Right atrium auricular region (tissue), 2 donors: Measurements from ENCODE around the gene OR8H3. TPM values are rescaled to one million over a fixed set of nuclear protein-coding genes. Genes with fewer than 3 reads are reported as not detected.

ENCODE experiments used
- DNase-seq: peaks from one replicate; pipeline ENCODE4 v3.0.0-alpha.2; 2019; ENCODE audit warnings: low spot score
- H3K27ac ChIP-seq, 2 donors: fragments of 200-600 bp; sonication (generic); 1 replicate in 1 of 2; 2 replicates in 1 of 2; pipeline ENCODE4 v1.5.1; 2016 to 2019
- H3K27me3 ChIP-seq, 2 donors: fragments of 200-600 bp; sonication (generic); one replicate each; pipeline versions ENCODE4 v1.5.1 to v1.6.0; 2017 to 2019
- H3K36me3 ChIP-seq: fragments of 200-600 bp; sonication (generic); one replicate; pipeline ENCODE4 v1.5.1; 2016
- H3K4me1 ChIP-seq, 2 donors: fragments of 200-600 bp; sonication (generic); one replicate each; pipeline versions ENCODE4 v1.5.1 to v1.6.0; 2017 to 2019
- H3K4me3 ChIP-seq, 2 donors: fragments of 200-600 bp; sonication (generic); 1 replicate in 1 of 2; 2 replicates in 1 of 2; pipeline ENCODE4 v1.5.1; 2017 to 2019; ENCODE audit warnings: mild to moderate bottlenecking in 1 of 2, moderate library complexity in 1 of 2
- H3K9me3 ChIP-seq, 2 donors: fragments of 200-600 bp; sonication (generic); one replicate each; pipeline ENCODE4 v1.5.1; 2019
- total RNA-seq, 2 donors: library from RNA; depleted of rRNA; stranded (reverse); fragments of >200 nt; gene quantifications; one replicate each; pipeline ENCODE4 v1.1.0, GENCODE V29; 2016
- TF ChIP-seq, protein P1 (sequence below), 2 donors: fragments of 200-600 bp; sonication (generic); IDR thresholded peaks; one replicate each; pipeline ENCODE4 v1.5.1; 2019; ENCODE audit warnings: antibody characterized with exemption in 2 of 2

Gene OR8H3
- total RNA-seq, 2 donors from 2014 or later = not detected

DNA sequence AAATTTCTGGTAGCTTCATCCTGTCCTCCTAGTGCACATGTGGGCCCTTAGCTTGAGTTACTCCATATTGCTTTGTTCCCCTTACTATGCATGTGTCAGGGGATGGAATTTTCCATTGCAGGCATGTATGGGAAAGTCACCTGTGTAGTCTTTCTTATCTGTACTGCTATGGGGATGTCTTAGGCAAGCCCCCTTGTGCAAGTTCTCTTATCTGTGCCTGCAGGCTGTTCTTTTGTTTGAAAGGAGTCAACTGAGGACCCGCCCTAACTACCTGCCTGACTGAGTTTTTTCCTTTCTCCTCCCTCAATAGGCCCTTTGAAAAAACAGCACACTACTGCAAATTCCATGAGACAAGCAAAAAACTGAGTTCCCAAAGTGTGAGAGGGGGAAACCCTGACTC is 29.2 kb downstream of the OR8H3 start:
- no peak for DNase-seq
- TF ChIP-seq, protein P1, sequence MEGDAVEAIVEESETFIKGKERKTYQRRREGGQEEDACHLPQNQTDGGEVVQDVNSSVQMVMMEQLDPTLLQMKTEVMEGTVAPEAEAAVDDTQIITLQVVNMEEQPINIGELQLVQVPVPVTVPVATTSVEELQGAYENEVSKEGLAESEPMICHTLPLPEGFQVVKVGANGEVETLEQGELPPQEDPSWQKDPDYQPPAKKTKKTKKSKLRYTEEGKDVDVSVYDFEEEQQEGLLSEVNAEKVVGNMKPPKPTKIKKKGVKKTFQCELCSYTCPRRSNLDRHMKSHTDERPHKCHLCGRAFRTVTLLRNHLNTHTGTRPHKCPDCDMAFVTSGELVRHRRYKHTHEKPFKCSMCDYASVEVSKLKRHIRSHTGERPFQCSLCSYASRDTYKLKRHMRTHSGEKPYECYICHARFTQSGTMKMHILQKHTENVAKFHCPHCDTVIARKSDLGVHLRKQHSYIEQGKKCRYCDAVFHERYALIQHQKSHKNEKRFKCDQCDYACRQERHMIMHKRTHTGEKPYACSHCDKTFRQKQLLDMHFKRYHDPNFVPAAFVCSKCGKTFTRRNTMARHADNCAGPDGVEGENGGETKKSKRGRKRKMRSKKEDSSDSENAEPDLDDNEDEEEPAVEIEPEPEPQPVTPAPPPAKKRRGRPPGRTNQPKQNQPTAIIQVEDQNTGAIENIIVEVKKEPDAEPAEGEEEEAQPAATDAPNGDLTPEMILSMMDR (IDR thresholded peaks at IDR 0.05) = no peak
- H3K27ac ChIP-seq = no peak overlapping the region
- H3K9me3 ChIP-seq = peaks cover 0 to 12% of the 10 kb centered on the region in 2 donors
- no peak overlapping the region for H3K4me3 ChIP-seq
- no peaks in the 10 kb centered on the region for H3K36me3 ChIP-seq
- no peaks in the 10 kb centered on the region for H3K27me3 ChIP-seq
- no peaks in the 10 kb centered on the region for H3K4me1 ChIP-seq

DNA sequence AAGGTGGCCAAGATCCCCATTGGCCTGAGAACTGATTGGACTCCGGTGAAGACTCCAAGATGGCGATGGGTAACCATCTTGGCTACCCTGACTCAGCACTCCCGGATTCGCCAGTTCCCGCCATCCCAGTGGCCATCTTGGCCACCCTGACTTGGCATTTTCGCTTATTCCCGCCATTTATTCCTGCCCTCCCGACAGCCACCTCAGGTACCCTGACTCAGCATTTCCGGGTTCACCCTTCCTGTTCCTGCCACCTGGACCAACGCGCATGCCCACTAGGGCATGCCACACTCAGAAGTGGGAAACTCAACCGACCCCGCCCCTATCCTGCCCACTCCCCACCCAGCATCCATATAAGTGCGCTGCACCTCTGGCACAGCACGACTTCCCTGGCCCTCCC is 30.2 kb downstream of the OR8H3 start:
- no peaks in the 10 kb centered on the region for H3K4me1 ChIP-seq
- H3K27ac ChIP-seq = no peak overlapping the region
- no peak overlapping the region for H3K4me3 ChIP-seq
- no peak for DNase-seq
- TF ChIP-seq, protein P1 (IDR thresholded peaks at IDR 0.05) = no peak
- H3K36me3 ChIP-seq = no peaks in the 10 kb centered on the region
- H3K27me3 ChIP-seq = no peaks in the 10 kb centered on the region
- peaks cover 0 to 12% of the 10 kb centered on the region in 2 donors for H3K9me3 ChIP-seq

DNA sequence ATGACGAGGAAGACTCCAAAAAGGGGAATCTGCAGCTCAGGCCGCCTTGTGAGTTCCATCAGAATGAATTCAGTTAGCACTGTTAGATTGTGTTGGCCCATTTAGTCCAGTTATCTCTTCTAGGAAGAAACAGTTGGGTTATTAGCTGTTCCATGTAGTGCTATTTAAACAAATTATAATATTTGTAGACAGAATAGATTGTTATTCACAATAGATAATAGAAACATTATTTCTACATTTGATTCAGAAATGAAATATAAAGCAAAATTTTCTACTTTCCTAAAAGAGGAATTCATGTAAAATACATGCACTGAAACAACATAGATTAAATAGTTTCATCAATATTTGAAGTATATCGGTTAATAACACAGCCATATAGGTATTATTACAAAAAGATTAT is 38.0 kb downstream of the OR8H3 start, which contains the start of gene OR8K5:
Gene OR8K5, minus strand, starts transcription at position 101 of the 400 bp plus-strand sequence. Its CDS starts 0 bp downstream, at position 101.
- Histone ChIP-seq H3K4me3 (no peak within 1 kb of the TSS), H3K4me1 (no peaks in the 10 kb centered on the region), H3K9me3 (peaks cover 0 to 6% of the 10 kb centered on the region in 2 donors), H3K36me3 (no peaks in the 10 kb centered on the region), H3K27me3 (no peaks in the 10 kb centered on the region), H3K27ac (no peak within 1 kb of the TSS)
- DNase-seq = no peak
- TF ChIP-seq, protein P1 (IDR thresholded peaks at IDR 0.05) = no peak

DNA sequence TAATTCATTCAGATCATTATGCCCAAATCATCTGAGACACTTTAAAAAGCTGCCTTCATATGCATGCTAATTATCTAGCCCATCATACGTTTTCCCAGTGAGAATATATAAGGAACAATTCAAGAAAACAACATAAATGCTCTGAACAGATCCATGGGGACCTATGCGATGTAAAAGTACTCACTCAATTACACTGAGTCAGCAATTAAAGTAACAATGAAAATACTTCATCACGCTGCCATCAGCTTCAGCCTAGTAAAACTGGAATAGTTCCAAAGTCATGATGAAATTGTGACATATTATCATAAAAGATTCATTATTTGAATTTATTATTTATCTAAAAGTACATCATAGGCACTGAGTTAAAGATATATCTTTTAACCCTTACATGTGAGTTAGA is 41.6 kb downstream of the OR8H3 start:
- Histone ChIP-seq H3K9me3 (no peaks in the 10 kb centered on the region), H3K27me3 (no peaks in the 10 kb centered on the region), H3K4me3 (no peak overlapping the region), H3K4me1 (no peaks in the 10 kb centered on the region), H3K36me3 (no peaks in the 10 kb centered on the region), H3K27ac (no peak overlapping the region)
- TF ChIP-seq, protein P1 (IDR thresholded peaks at IDR 0.05) = no peak
- DNase-seq = no peak

DNA sequence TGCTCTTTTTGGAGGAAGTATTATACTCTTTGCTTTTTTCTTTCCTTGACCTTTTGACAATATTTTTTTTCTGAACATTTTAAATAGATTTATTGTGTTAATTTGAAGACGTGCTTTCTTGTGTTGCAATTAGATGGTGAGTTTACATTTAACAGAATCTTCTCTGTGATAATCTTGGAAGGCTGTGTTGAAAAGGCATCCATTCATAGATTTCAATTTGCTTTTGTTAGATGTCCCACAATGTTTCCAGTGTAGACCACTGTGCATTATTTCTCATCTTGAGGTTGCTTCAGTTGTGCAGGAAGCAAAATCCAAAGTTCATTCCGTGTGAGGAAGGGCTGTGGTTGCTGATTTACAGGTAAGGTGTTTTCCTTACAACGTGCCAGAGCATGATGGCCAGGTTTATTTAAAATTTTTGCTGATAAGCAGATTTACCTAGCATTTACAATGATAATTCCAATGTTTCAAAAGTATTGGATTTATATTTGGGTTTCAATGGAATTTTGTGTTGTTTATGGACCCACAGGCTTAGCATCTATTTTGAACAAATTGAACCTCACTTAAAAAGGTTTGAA is 50.2 kb downstream of the OR8H3 start:
- TF ChIP-seq, protein P1 (IDR thresholded peaks at IDR 0.05) = no peak
- Histone ChIP-seq H3K4me3 (no peak overlapping the region), H3K36me3 (no peaks in the 10 kb centered on the region), H3K9me3 (peaks cover 0 to 3% of the 10 kb centered on the region in 2 donors), H3K27ac (no peak overlapping the region), H3K27me3 (no peaks in the 10 kb centered on the region), H3K4me1 (no peaks in the 10 kb centered on the region)
- no peak for DNase-seq

Other genes starting within 250 kb of the OR8H3 start
- gene TRIM51, start 239.1 kb upstream of the OR8H3 start, total RNA-seq = not detected
- not detected for gene OR5W2, start 207.8 kb upstream of the OR8H3 start, total RNA-seq
- not detected for gene OR5I1, start 186.0 kb upstream of the OR8H3 start, total RNA-seq
- not detected for gene OR10AG1, start 152.4 kb upstream of the OR8H3 start, total RNA-seq
- gene OR5F1, start 127.7 kb upstream of the OR8H3 start, total RNA-seq = not detected
- not detected for gene OR5AS1, start 94.7 kb upstream of the OR8H3 start, total RNA-seq
- gene OR8I2, start 29.1 kb upstream of the OR8H3 start, total RNA-seq = not detected
- not detected for gene OR8H2, start 18.7 kb upstream of the OR8H3 start, total RNA-seq
- not detected for gene OR8J3, start 17.8 kb downstream of the OR8H3 start, total RNA-seq
- gene OR8K5, start 37.9 kb downstream of the OR8H3 start, total RNA-seq = not detected
- not detected for gene OR5J2, start 54.2 kb downstream of the OR8H3 start, total RNA-seq
- not detected for gene OR5T2, start 111.9 kb downstream of the OR8H3 start, total RNA-seq
- gene OR5T3, start 129.9 kb downstream of the OR8H3 start, total RNA-seq = not detected
- gene OR5T1, start 151.8 kb downstream of the OR8H3 start, total RNA-seq = not detected
- not detected for gene OR8H1, start 169.9 kb downstream of the OR8H3 start, total RNA-seq
- gene OR8K3, start 192.8 kb downstream of the OR8H3 start, total RNA-seq = not detected
- gene OR8K1, start 223.7 kb downstream of the OR8H3 start, total RNA-seq = not detected
- gene OR8J1, start 231.9 kb downstream of the OR8H3 start, total RNA-seq = not detected